Trophoblast cell (in vitro differentiated cells and primary cell): ENCODE data around the gene EPHB2.

ENCODE experiments used
- DNase-seq, 2 donors: peaks; one replicate each; pipeline ENCODE4 v3.0.0-alpha.2; 2016
- H2AFZ ChIP-seq: 2 replicates; pipeline ENCODE4 v1.6.1; 2013; ENCODE audit warnings: low read length, moderate library complexity, mild to moderate bottlenecking; ENCODE audit not compliant: insufficient read depth, poor library complexity
- H2AK5ac ChIP-seq: 2 replicates; pipeline ENCODE4 v1.6.1; 2013; ENCODE audit warnings: mild to moderate bottlenecking, low read length
- H2BK120ac ChIP-seq: 2 replicates; pipeline ENCODE4 v1.6.1; 2013; ENCODE audit warnings: low read length, mild to moderate bottlenecking, moderate library complexity; ENCODE audit not compliant: insufficient read depth, poor library complexity
- H2BK12ac ChIP-seq: 2 replicates; pipeline ENCODE4 v1.6.1; 2013; ENCODE audit warnings: mild to moderate bottlenecking, low read length, moderate library complexity
- H2BK5ac ChIP-seq: 2 replicates; pipeline ENCODE4 v1.6.1; 2013; ENCODE audit warnings: low read length, low read depth, moderate library complexity, mild to moderate bottlenecking; ENCODE audit not compliant: poor library complexity
- H3K14ac ChIP-seq: 2 replicates; pipeline ENCODE4 v1.6.1; 2013; ENCODE audit warnings: mild to moderate bottlenecking, low read length
- H3K18ac ChIP-seq: 2 replicates; pipeline ENCODE4 v1.6.1; 2013; ENCODE audit warnings: mild to moderate bottlenecking, low read length
- H3K23ac ChIP-seq: 2 replicates; pipeline ENCODE4 v1.6.1; 2013; ENCODE audit warnings: low read length
- H3K27ac ChIP-seq: 2 replicates; pipeline ENCODE4 v1.5.1; 2013; ENCODE audit warnings: low read depth, mild to moderate bottlenecking, inconsistent platforms, low read length, moderate library complexity
- H3K27me3 ChIP-seq: 2 replicates; pipeline ENCODE4 v1.6.1; 2013; ENCODE audit warnings: inconsistent platforms, mild to moderate bottlenecking, low read length, moderate library complexity; ENCODE audit not compliant: insufficient read depth
- H3K36me3 ChIP-seq, 2 experiments: 1 replicate in 1 of 2; 2 replicates in 1 of 2; pipeline ENCODE4 v1.6.1; 2013; ENCODE audit warnings: low read length in 2 of 2, mild to moderate bottlenecking in 2 of 2, moderate library complexity in 1 of 2; ENCODE audit not compliant: insufficient read depth in 2 of 2, control insufficient read depth in 1 of 2
- H3K4ac ChIP-seq: 2 replicates; pipeline ENCODE4 v1.6.1; 2013; ENCODE audit warnings: low read depth, mild to moderate bottlenecking, low read length, moderate library complexity
- H3K4me1 ChIP-seq, 2 experiments: 1 replicate in 1 of 2; 2 replicates in 1 of 2; pipeline ENCODE4 v1.6.1; 2013; ENCODE audit warnings: low read length in 2 of 2, mild to moderate bottlenecking in 2 of 2, moderate library complexity in 1 of 2; ENCODE audit not compliant: insufficient read depth in 2 of 2, control insufficient read depth in 1 of 2
- H3K4me2 ChIP-seq: 2 replicates; pipeline ENCODE4 v1.6.1; 2013; ENCODE audit warnings: inconsistent platforms, mild to moderate bottlenecking, low read length, moderate library complexity
- H3K4me3 ChIP-seq: 2 replicates; pipeline ENCODE4 v1.5.1; 2013; ENCODE audit warnings: mild to moderate bottlenecking, low read depth, low read length, inconsistent platforms
- H3K79me1 ChIP-seq: one replicate; pipeline ENCODE4 v1.6.1; 2013; ENCODE audit warnings: low read length
- H3K79me2 ChIP-seq: 2 replicates; pipeline ENCODE4 v1.6.1; 2013; ENCODE audit warnings: low read length, mild to moderate bottlenecking; ENCODE audit not compliant: control insufficient read depth, insufficient read depth, poor library complexity
- H3K9ac ChIP-seq: 2 replicates; pipeline ENCODE4 v1.6.1; 2013; ENCODE audit warnings: mild to moderate bottlenecking, low read length
- H3K9me3 ChIP-seq: 2 replicates; pipeline ENCODE4 v1.6.1; 2013; ENCODE audit warnings: low read depth, mild to moderate bottlenecking, control low read depth, inconsistent platforms, low read length; ENCODE audit not compliant: insufficient read depth
- H4K12ac ChIP-seq: 2 replicates; pipeline ENCODE4 v1.6.1; 2013; ENCODE audit warnings: low read depth, mild to moderate bottlenecking, low read length, moderate library complexity
- H4K8ac ChIP-seq: 2 replicates; pipeline ENCODE4 v1.6.1; 2013; ENCODE audit warnings: low read depth, mild to moderate bottlenecking, low read length, moderate library complexity
- H4K91ac ChIP-seq: one replicate; pipeline ENCODE4 v1.6.1; 2013; ENCODE audit warnings: low read depth, mild to moderate bottlenecking, low read length, moderate library complexity
- WGBS: extraction: QIAGEN DNeasy Blood & Tissue Kit; methylation state at CpG from one replicate; pipeline ENCODE4 v1.1.7; 2013; ENCODE audit warnings: missing lambda C conversion rate; ENCODE audit not compliant: insufficient read length, insufficient coverage; ENCODE audit errors: extremely low coverage; 5-methylcytosine and 5-hydroxymethylcytosine counted together

The EPHB2 gene

DNA sequence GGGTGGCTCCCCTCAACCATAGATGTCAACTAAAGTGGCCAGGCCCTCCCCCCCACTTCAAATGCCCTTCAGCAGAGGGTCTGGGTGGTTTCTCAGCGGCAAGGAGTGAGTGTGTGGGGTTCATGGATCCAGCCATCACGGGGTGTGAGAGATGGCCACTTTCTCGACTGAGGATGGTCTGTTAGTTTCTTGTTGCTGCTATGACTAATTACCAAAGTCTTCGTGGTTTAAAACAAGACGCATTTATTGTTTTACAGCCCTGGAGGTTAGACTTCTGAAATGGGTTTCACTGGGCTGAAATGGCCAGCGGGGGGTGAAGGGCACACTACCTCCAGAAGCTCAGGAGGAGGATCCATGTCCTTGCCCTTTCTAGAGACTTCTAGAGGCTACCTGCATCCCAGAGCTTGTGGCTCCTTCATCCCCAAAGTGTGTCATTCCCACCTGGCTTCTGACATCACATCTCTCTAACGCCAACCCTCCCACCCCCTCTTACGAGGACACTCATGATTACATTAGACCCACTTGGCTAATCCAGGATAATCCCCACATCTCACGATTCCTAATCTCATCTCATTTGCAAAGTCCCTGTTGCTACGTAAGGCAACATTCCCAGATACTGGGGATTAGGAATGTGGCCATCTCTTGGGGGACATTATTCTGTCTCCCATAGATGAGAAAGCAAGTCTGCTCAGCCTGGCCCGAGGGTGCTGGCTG, 53.0 kb downstream of the EPHB2 start:
- no CpG with 5 or more reads among the region's 11 CpGs for WGBS
- DNase-seq: no peak

DNA sequence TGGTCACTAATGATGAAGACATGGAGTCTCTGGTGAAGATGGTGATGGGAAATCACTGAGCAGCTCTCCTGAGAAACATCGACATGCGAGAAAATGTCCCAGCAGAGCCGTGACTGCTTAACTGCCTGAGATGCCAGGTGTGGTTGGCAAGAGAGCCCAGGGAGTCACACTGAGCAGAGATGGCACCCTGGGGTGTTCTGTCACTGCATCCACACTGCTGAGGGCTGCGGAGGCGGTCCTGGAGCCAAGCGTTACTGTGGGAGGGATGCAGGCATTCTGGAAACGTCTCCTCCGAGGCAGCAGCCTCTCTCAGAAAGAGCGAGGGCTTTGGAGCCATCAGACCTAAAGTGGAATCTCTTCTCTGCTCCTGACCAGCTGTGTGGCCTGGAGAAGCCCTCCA, 57.2 kb downstream of the EPHB2 start:
- no peak overlapping the region for H2AFZ ChIP-seq
- H4K8ac ChIP-seq: no peak overlapping the region
- no peak overlapping the region for H3K18ac ChIP-seq
- no peak overlapping the region for H3K4me3 ChIP-seq
- no peaks in the 10 kb centered on the region for H3K9me3 ChIP-seq
- H3K4ac ChIP-seq: no peak overlapping the region
- H3K23ac ChIP-seq: no peak overlapping the region
- H3K27me3 ChIP-seq: no peaks in the 10 kb centered on the region
- H4K91ac ChIP-seq: no peak overlapping the region
- WGBS: no CpG with 5 or more reads among the region's 9 CpGs
- H3K14ac ChIP-seq: no peak overlapping the region
- no peak overlapping the region for H2BK12ac ChIP-seq
- H3K4me2 ChIP-seq: no peak overlapping the region
- H3K79me1 ChIP-seq: no peaks in the 10 kb centered on the region
- DNase-seq: no peak
- no peak overlapping the region for H2BK120ac ChIP-seq
- no peaks in the 10 kb centered on the region for H3K79me2 ChIP-seq
- no peaks in the 10 kb centered on the region for H3K36me3 ChIP-seq
- no peak overlapping the region for H3K9ac ChIP-seq
- H3K4me1 ChIP-seq: no peaks in the 10 kb centered on the region
- no peak overlapping the region for H4K12ac ChIP-seq
- no peak overlapping the region for H3K27ac ChIP-seq
- H2AK5ac ChIP-seq: no peak overlapping the region
- H2BK5ac ChIP-seq: no peak overlapping the region

More for the DNA sequence above, 53.0 kb downstream of the EPHB2 start:
- Histone ChIP-seq H3K36me3 (no peaks in the 10 kb centered on the region), H2BK5ac (no peak overlapping the region), H2BK12ac (no peak overlapping the region), H3K79me2 (no peaks in the 10 kb centered on the region), H3K4me3 (no peak overlapping the region), H4K91ac (no peak overlapping the region), H3K27ac (no peak overlapping the region), H3K18ac (no peak overlapping the region), H3K14ac (no peak overlapping the region), H3K9ac (no peak overlapping the region), H4K8ac (no peak overlapping the region), H3K4me2 (no peak overlapping the region), H2BK120ac (no peak overlapping the region), H3K27me3 (no peaks in the 10 kb centered on the region), H3K4me1 (no peaks in the 10 kb centered on the region), H2AK5ac (no peak overlapping the region), H3K23ac (no peak overlapping the region), H3K9me3 (no peaks in the 10 kb centered on the region), H3K4ac (no peak overlapping the region), H2AFZ (no peak overlapping the region), H3K79me1 (no peaks in the 10 kb centered on the region), H4K12ac (no peak overlapping the region)

DNA sequence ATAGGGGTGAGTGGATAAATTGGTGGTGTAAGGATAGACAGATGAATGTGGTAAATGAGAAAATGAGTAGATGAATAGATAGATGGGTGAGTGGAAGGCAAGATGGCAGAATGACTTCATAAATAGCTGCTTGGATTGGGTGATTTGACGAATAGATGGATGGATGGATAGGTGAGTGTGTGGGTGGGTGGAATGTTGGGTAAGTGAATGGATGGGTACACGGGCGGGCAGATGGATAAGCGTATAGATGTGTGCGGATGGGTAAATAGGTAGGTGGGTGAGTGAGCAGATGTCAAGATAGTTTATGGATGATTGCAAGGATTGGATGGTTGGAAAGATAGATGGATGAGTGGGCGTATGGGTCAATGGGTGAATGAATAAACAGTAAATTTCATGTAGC, 59.3 kb downstream of the EPHB2 start:
- no peak overlapping the region for H3K4me3 ChIP-seq
- WGBS: over 99% methylated on average over 6 of the region's 6 CpGs
- H2AFZ ChIP-seq: no peak overlapping the region

DNA sequence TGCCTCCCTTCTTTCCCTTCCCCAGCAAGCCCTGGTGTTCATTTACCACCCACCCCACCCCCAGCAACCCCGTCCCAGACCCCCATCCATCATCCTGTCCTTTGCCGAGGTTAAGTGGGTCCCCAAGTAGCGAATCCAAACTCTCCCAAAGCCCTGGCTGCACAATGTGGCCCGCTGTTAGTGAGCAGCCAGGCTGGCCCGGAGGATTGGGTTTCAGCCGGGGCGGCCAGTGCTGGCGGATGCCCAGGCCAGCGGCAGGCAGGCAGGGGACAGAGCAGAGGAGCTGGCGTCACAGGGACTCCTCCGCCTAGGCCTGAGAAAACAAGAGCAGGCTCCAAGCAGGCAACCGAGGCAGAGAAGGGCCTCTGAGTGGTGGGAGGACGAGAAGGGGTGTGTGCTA, 61.4 kb downstream of the EPHB2 start:
- Histone ChIP-seq H3K4me1 (no peaks in the 10 kb centered on the region), H2BK120ac (no peak overlapping the region), H2BK5ac (no peak overlapping the region), H3K18ac (no peak overlapping the region), H3K36me3 (no peaks in the 10 kb centered on the region), H2AK5ac (no peak overlapping the region), H4K91ac (no peak overlapping the region), H3K4me3 (no peak overlapping the region), H2BK12ac (no peak overlapping the region), H3K27ac (no peak overlapping the region), H3K79me1 (no peaks in the 10 kb centered on the region), H3K9ac (no peak overlapping the region), H2AFZ (no peak overlapping the region), H3K4ac (no peak overlapping the region), H3K27me3 (no peaks in the 10 kb centered on the region), H3K14ac (no peak overlapping the region), H3K79me2 (no peaks in the 10 kb centered on the region), H4K8ac (no peak overlapping the region), H3K9me3 (no peaks in the 10 kb centered on the region), H4K12ac (no peak overlapping the region), H3K23ac (no peak overlapping the region), H3K4me2 (no peak overlapping the region)
- DNase-seq: no peak
- no CpG with 5 or more reads among the region's 13 CpGs for WGBS

More for the DNA sequence above, 59.3 kb downstream of the EPHB2 start:
- H2BK12ac ChIP-seq: no peak overlapping the region
- no peak overlapping the region for H3K27ac ChIP-seq
- no peak overlapping the region for H3K4ac ChIP-seq
- H3K4me2 ChIP-seq: no peak overlapping the region
- DNase-seq: no peak
- no peaks in the 10 kb centered on the region for H3K36me3 ChIP-seq
- no peak overlapping the region for H3K23ac ChIP-seq
- H3K9me3 ChIP-seq: no peaks in the 10 kb centered on the region
- H3K79me1 ChIP-seq: no peaks in the 10 kb centered on the region
- no peak overlapping the region for H4K12ac ChIP-seq
- H2BK5ac ChIP-seq: no peak overlapping the region
- H3K27me3 ChIP-seq: no peaks in the 10 kb centered on the region
- no peak overlapping the region for H4K8ac ChIP-seq
- no peak overlapping the region for H4K91ac ChIP-seq
- no peaks in the 10 kb centered on the region for H3K4me1 ChIP-seq
- no peak overlapping the region for H3K9ac ChIP-seq
- H3K79me2 ChIP-seq: no peaks in the 10 kb centered on the region
- H2BK120ac ChIP-seq: no peak overlapping the region
- no peak overlapping the region for H3K14ac ChIP-seq
- H3K18ac ChIP-seq: no peak overlapping the region
- H2AK5ac ChIP-seq: no peak overlapping the region
